ENCODE data around the gene GPC3. TPM values are rescaled to one million over a fixed set of nuclear protein-coding genes. Genes with fewer than 3 reads are reported as not detected.

Gene GPC3
- total RNA-seq, 1 donor from 2014 or later, result not detected

DNA sequence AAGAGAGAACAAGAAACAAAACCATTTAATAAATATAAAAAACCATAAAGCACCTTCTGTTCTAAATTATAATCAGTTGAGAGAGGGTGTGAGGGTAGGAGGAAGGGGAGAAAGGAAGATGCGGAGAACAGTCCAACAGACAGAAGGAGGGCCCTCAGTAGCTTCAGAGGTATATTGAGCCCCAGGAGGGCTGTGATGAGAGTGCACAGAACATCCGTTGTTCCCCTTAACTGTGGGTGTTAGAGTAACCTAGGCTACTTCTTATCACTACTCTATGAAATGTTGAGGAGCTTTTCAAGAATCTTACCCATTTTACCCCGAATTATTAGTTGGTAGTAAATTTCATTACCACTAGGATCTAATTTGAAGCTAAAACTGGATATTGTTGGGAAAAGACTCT lies 13.8 kb downstream of the GPC3 start:
- no peak for DNase-seq (ENCODE audit: extremely low read depth, low read depth, low spot score)

- DNase-seq (ENCODE audit: extremely low read depth, low read depth, low spot score), result no peak
Observed at GRCh38 chrX:133970076-133970475, 15.3 kb downstream of the GPC3 start.

- no peak for DNase-seq (ENCODE audit: extremely low read depth, low read depth, low spot score)
Observed at GRCh38 chrX:133969191-133969590, 16.2 kb downstream of the GPC3 start.

- no peak for DNase-seq (ENCODE audit: extremely low read depth, low read depth, low spot score)
Observed at GRCh38 chrX:133968109-133968508, 17.3 kb downstream of the GPC3 start.

GRCh38 chrX:133966199-133966598 lies 19.2 kb downstream of the GPC3 start:
- no peak for DNase-seq (ENCODE audit: extremely low read depth, low read depth, low spot score)

DNA sequence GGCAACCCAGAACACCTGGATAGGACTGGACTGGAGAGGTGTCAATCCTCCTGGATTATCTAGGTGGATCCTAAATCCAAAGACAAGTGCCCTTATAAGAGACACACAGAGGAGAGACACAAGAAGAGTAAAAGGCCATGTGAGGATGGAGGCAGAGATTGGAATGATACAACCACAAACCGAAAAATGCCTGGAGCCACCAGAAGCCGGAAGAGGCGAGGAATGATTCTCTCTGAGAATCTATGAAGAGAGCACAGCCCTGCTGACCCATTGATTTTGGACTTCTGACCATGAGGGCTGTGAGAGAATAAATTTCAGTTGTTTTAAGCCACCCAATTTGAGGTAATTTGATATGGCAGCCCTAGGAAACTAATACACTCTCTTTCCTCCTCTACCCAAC lies 20.1 kb downstream of the GPC3 start:
- no peak for DNase-seq (ENCODE audit: extremely low read depth, low read depth, low spot score)

GRCh38 chrX:133961046-133961445 lies 24.3 kb downstream of the GPC3 start:
- no peak for DNase-seq (ENCODE audit: extremely low read depth, low read depth, low spot score)

GRCh38 chrX:133959972-133960371 lies 25.4 kb downstream of the GPC3 start:
- no peak for DNase-seq (ENCODE audit: extremely low read depth, low read depth, low spot score)

- DNase-seq (ENCODE audit: extremely low read depth, low read depth, low spot score), result no peak
Observed at GRCh38 chrX:133958997-133959688, 26.3 kb downstream of the GPC3 start.

- no peak for DNase-seq (ENCODE audit: extremely low read depth, low read depth, low spot score)
Observed at GRCh38 chrX:133956570-133957340, 28.6 kb downstream of the GPC3 start.

GRCh38 chrX:133953785-133954355 lies 31.5 kb downstream of the GPC3 start:
- no peak for DNase-seq (ENCODE audit: extremely low read depth, low read depth, low spot score)

DNA sequence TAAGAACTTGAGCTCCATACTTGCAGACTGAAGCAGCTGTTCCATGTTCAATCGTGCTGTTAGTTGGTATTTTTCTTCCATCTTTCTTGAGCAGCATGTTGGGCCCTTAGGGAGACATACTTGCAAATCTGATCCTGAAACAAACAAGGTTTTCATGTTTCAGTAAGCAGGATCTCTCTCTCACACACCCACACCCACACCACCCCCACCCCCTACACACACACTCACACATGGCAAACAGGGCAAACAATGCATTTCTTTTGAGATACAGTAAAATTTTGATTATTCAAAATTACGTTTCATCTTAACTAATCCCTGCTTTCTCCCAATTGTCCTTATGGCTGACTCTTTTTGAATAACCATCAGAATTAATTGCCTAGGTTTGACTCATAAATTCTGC lies 32.3 kb downstream of the GPC3 start:
- DNase-seq (ENCODE audit: extremely low read depth, low read depth, low spot score), result no peak

GRCh38 chrX:133951098-133951497 lies 34.3 kb downstream of the GPC3 start:
- no peak for DNase-seq (ENCODE audit: extremely low read depth, low read depth, low spot score)

GRCh38 chrX:133950214-133950613 lies 35.2 kb downstream of the GPC3 start:
- no peak for DNase-seq (ENCODE audit: extremely low read depth, low read depth, low spot score)

GRCh38 chrX:133948895-133949294 lies 36.5 kb downstream of the GPC3 start:
- no peak for DNase-seq (ENCODE audit: extremely low read depth, low read depth, low spot score)

DNA sequence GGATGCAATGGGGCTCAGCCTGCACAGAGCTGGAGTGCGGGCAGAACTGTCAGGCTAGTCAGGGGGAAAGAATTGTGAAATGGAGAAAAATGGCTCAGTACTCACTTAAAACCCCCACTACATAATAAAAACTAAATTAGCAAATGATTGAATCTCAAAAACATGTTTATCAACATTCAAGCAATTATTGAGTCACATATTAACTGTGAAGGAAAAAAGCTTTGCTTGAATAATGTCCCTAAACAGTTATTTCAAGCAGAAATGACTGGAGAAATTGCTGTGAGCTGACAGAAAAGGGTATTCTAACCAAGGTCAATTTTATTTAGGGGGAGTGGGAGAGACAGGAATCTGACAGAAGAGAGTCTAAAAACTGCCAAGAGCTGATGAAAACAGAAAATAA lies 37.4 kb downstream of the GPC3 start:
- no peak for DNase-seq (ENCODE audit: extremely low read depth, low read depth, low spot score)

DNA sequence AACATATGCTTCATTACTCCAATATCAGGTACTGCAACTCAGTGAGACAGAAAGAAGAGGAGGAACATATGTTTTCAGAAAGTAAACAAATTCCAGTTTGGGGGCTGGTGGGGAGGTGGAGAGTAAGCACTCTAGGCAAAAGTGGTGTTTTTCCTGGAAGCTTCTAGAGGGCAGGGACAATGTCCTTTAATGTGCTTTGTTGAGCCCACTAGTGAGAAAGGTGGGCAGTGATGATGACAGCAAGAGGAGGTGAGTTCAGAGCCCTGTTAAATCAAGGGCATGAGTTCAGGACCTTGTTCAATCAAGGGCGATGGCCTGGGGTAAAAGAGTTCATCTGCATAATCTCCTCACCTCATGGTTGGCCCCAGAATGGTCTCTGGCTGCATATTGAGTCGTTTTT lies 38.4 kb downstream of the GPC3 start:
- DNase-seq (ENCODE audit: extremely low read depth, low read depth, low spot score), result no peak

- no peak for DNase-seq (ENCODE audit: extremely low read depth, low read depth, low spot score)
Observed at GRCh38 chrX:133943507-133943906, 41.9 kb downstream of the GPC3 start.

- no peak for DNase-seq (ENCODE audit: extremely low read depth, low read depth, low spot score)
Observed at GRCh38 chrX:133939655-133940302, 45.6 kb downstream of the GPC3 start.

- DNase-seq (ENCODE audit: extremely low read depth, low read depth, low spot score), result no peak
Observed at GRCh38 chrX:133938530-133938929, 46.9 kb downstream of the GPC3 start.

DNA sequence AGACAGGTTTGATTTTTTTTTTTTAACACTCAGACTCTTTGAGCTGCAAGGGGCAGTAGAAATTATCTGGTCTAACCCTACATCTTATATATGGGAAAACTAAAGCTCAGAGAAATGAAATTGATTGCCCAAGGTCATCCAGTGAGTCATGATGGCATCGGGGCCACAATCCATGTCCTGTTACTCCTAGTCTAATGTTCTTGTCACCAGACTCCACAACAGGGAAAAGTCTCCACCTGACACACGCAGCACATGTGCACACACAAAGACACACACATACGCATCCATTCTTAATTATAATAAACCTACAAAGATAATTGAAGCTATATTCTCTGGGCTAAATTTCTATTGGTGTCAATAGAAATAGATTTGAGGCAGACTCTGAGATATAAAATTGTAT lies 48.4 kb downstream of the GPC3 start:
- DNase-seq (ENCODE audit: extremely low read depth, low read depth, low spot score), result no peak

DNA sequence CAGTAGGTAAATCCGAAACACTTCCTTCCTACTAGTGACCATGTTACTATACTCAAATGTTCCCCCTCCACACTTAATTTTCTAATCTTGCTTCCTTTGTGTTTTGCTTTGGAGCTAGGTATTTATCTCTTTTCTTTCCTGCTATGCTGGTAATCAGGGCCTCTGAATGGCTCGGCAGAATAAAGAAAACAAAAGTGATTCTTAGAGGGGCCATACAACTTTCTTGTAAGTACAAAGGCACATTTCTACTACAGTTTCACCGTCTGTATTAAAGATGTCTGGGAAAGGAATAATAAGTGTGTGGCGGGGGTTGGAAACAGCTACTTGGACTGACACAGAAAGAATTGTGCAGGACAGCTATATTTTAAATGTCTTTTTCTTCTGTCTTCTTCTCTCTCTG lies 50.3 kb downstream of the GPC3 start:
- no peak for DNase-seq (ENCODE audit: extremely low read depth, low read depth, low spot score)

All from glomerular endothelial cell (primary cell).